ENCODE measurements around the gene GTF2IRD1.

DNA sequence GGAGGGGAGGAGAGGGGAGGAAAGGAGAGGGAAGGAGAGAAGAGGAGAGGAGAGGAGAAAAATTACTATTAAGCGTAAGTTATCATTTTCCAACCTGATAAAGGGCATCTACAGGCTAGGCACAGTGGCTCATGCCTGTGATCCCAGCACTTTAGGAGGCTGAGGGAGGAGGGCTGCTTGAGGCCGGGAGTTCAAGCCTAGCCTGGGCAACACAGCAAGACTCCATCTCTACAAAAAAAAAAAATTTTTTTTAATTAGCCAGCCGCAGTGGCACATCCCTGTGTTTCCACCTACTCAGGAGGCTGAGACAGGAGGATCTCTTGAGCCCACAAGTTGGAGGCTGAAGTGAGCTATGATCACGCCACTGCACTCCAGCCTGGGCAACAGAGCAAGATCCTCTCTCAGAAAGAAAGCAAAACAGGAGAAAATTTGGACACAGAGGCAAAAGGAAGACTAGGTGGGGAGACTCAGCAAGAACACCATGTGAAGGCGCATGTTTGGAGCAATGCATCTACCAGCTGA is 168.6 kb downstream of the GTF2IRD1 start:
- TF ChIP-seq POLR2A (IDR thresholded peaks at IDR 0.05; ENCODE audit: low read depth, low read length) (no peak), POLR2AphosphoS5 (IDR thresholded peaks at IDR 0.05; ENCODE audit: low read depth, low read length) (no peak)
